M059J (cell line): ENCODE measurements around the gene INSC. TPM values are rescaled to one million over a fixed set of nuclear protein-coding genes. Genes with fewer than 3 reads are reported as not detected.

Experiments
- DNase-seq: peaks from one replicate; pipeline ENCODE4 v3.0.0-alpha.2; 2012; ENCODE audit warnings: low read depth
- total RNA-seq: library from RNA; depleted of rRNA; stranded (reverse); fragments of >200 nt; shearing (Covaris generic); gene quantifications from 2 replicates; pipeline ENCODE4 v1.2.3, GENCODE V29; 2014

The INSC gene
- total RNA-seq, 1 experiment from 2014 or later = 0.62 TPM

GRCh38 chr11:15146271-15147003 is 31.7 kb downstream of the INSC start:
- DNase-seq = peak; percentile 5

- DNase-seq = no peak
Measured at GRCh38 chr11:15148169-15148568, 33.4 kb downstream of the INSC start.

GRCh38 chr11:15149050-15149449 is 34.3 kb downstream of the INSC start:
- DNase-seq = no peak

- no peak for DNase-seq
Measured at GRCh38 chr11:15150507-15150906, 35.8 kb downstream of the INSC start.

GRCh38 chr11:15153231-15153630 is 38.5 kb downstream of the INSC start:
- no peak for DNase-seq

GRCh38 chr11:15157181-15157580 is 42.5 kb downstream of the INSC start:
- peak; percentile 92 for DNase-seq

- DNase-seq = peak; percentile 25
Measured at GRCh38 chr11:15157606-15158137, 42.9 kb downstream of the INSC start.

GRCh38 chr11:15158351-15159015 is 43.8 kb downstream of the INSC start:
- DNase-seq = peak; percentile 86

GRCh38 chr11:15159085-15159484 is 44.4 kb downstream of the INSC start:
- peak; percentile 63 for DNase-seq

- DNase-seq = no peak
Measured at GRCh38 chr11:15161790-15162189, 47.1 kb downstream of the INSC start.

- no peak for DNase-seq
Measured at GRCh38 chr11:15163136-15163535, 48.4 kb downstream of the INSC start.

GRCh38 chr11:15166204-15166603 is 51.5 kb downstream of the INSC start:
- DNase-seq = no peak

GRCh38 chr11:15169815-15170551 is 55.3 kb downstream of the INSC start:
- DNase-seq = peak; percentile 37

GRCh38 chr11:15170698-15171097 is 56.0 kb downstream of the INSC start:
- no peak for DNase-seq

GRCh38 chr11:15171956-15172355 is 57.2 kb downstream of the INSC start:
- no peak for DNase-seq

- DNase-seq = no peak
Measured at GRCh38 chr11:15175831-15176230, 61.1 kb downstream of the INSC start.

- no peak for DNase-seq
Measured at GRCh38 chr11:15176646-15177163, 62.0 kb downstream of the INSC start.

GRCh38 chr11:15177491-15177890 is 62.8 kb downstream of the INSC start:
- DNase-seq = no peak

GRCh38 chr11:15178214-15178613 is 63.5 kb downstream of the INSC start:
- no peak for DNase-seq

GRCh38 chr11:15179167-15179566 is 64.4 kb downstream of the INSC start:
- no peak for DNase-seq

- no peak for DNase-seq
Measured at GRCh38 chr11:15180212-15180792, 65.6 kb downstream of the INSC start.

GRCh38 chr11:15182372-15182771 is 67.6 kb downstream of the INSC start:
- DNase-seq = no peak
